Left lung (tissue), 10 donors: Measurements from ENCODE around the gene PSMD11. TPM values are rescaled to one million over a fixed set of nuclear protein-coding genes. Genes with fewer than 3 reads are reported as not detected.

Experiments used
- ATAC-seq: fragments of 200-7000 bp; cut with Tn5 transposase; one replicate; pipeline ENCODE4 v1.9.1; 2020; ENCODE audit warnings: moderate library complexity
- DNase-seq, 4 donors: peaks; one replicate each; pipeline ENCODE4 v3.0.0-alpha.2; 2013 to 2020
- H3K27ac ChIP-seq, 2 donors: fragments of 200-600 bp; sonication (generic) in 1 of 2; one replicate each; pipeline versions ENCODE4 v1.5.0 to v1.8.0; 2020 to 2021
- H3K27me3 ChIP-seq, 2 donors: fragments of 200-600 bp; sonication (generic) in 1 of 2; one replicate each; pipeline versions ENCODE4 v1.5.0 to v1.8.0; 2020 to 2021
- H3K36me3 ChIP-seq, 2 donors: fragments of 200-600 bp; sonication (generic) in 1 of 2; one replicate each; pipeline versions ENCODE4 v1.5.0 to v1.8.0; 2020 to 2021
- H3K4me1 ChIP-seq, 2 donors: fragments of 200-600 bp; one replicate each; pipeline ENCODE4 v1.8.0; 2021
- H3K4me3 ChIP-seq, 2 donors: fragments of 200-600 bp; sonication (generic) in 1 of 2; one replicate each; pipeline versions ENCODE4 v1.5.0 to v1.8.0; 2020 to 2021; ENCODE audit warnings: mild to moderate bottlenecking in 1 of 2
- H3K9me3 ChIP-seq, 2 donors: fragments of 200-600 bp; sonication (generic) in 1 of 2; one replicate each; pipeline versions ENCODE4 v1.5.0 to v1.8.0; 2020 to 2021
- intact Hi-C, 2 donors: fragments of 100-400 bp; cut with DNase I; formaldehyde crosslinking; loops; one replicate each; pipeline versions ENCODE4 v1.11.2 to v1.14.2; 2022
- polyA plus RNA-seq, 6 donors: library from polyadenylated mRNA; unstranded; fragments of 120-200 nt; gene quantifications; one replicate each; pipeline ENCODE4 v1.2.1, GENCODE V29; 2013; ENCODE audit not compliant: insufficient read length in 6 of 6
- total RNA-seq, 2 donors: library from RNA; stranded (reverse); fragmentation: NEBNext Ultra II Directional; extraction: Animal tissue kit (Norgen Biotek cat#: 25700); gene quantifications; one replicate each; pipeline ENCODE4 v1.2.1, GENCODE V29; 2021
- TF ChIP-seq, protein P1 (sequence below), 2 donors: fragments of 200-600 bp; sonication (generic) in 1 of 2; IDR thresholded peaks; one replicate each; pipeline versions ENCODE4 v1.5.0 to v1.8.0; 2021; ENCODE audit warnings: antibody characterized with exemption in 2 of 2
- donor health status: DM: no; HTN: yes; CAD: no.
- donor health status: DM: no; HTN: no; CAD: no.

Gene PSMD11
- total and polyA plus RNA-seq, 8 donors, result 67.4 to 115 (median 82.8) TPM

DNA sequence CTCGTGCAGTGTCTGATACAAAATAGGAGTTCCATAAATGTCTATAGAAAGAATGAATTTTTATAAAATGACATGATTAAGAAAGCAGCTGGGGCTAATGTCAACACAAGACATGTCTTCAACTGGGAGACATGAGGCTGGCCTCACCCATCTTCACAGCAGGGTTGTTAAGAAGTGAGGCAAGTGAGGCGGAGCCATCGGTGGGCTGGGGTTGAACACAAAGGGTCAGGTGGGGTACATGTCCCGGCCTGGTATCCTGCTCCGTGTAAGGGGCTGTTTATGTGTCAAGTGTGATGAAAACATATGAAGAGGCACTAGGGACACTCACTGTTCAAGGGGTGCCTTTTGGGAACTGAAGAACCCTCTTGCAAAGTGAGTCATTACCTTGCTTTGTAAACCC is 64.6 kb downstream of the PSMD11 start:
- Histone ChIP-seq H3K4me3 (no peak overlapping the region), H3K36me3 (no peaks in the 10 kb centered on the region), H3K9me3 (no peaks in the 10 kb centered on the region), H3K4me1 (peaks cover 4 to 15% of the 10 kb centered on the region in 2 donors), H3K27me3 (no peaks in the 10 kb centered on the region), H3K27ac (no peak overlapping the region)
- intact Hi-C loops, result no loop called here
- ATAC-seq (no peak), DNase-seq (no peak)
- TF ChIP-seq, protein P1, sequence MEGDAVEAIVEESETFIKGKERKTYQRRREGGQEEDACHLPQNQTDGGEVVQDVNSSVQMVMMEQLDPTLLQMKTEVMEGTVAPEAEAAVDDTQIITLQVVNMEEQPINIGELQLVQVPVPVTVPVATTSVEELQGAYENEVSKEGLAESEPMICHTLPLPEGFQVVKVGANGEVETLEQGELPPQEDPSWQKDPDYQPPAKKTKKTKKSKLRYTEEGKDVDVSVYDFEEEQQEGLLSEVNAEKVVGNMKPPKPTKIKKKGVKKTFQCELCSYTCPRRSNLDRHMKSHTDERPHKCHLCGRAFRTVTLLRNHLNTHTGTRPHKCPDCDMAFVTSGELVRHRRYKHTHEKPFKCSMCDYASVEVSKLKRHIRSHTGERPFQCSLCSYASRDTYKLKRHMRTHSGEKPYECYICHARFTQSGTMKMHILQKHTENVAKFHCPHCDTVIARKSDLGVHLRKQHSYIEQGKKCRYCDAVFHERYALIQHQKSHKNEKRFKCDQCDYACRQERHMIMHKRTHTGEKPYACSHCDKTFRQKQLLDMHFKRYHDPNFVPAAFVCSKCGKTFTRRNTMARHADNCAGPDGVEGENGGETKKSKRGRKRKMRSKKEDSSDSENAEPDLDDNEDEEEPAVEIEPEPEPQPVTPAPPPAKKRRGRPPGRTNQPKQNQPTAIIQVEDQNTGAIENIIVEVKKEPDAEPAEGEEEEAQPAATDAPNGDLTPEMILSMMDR (IDR thresholded peaks at IDR 0.05), result no peak

DNA sequence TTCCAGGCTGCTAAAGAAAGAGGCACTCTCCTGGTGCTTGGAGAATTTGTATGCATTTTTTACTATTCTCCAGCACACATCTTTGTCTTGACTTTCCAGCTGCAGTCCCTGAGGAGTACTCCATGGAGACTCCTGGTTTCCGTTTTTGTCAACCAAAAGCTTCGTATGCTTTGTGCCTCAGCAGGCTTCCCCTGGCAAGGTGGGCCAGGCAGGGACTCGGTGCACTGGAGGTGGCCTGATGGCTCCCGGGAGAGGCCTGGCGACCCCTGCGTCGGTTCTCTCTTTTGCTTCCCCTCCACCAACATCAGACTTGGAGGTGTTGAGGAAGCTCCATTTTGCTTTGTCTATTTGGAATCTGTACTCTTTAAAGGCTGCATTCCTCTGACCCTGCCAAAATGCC is 66.2 kb downstream of the PSMD11 start:
- TF ChIP-seq, protein P1 (IDR thresholded peaks at IDR 0.05), result no peak
- Histone ChIP-seq H3K36me3 (no peaks in the 10 kb centered on the region), H3K4me3 (no peak overlapping the region), H3K4me1 (no peaks in the 10 kb centered on the region), H3K27ac (no peak overlapping the region), H3K27me3 (no peaks in the 10 kb centered on the region), H3K9me3 (no peaks in the 10 kb centered on the region)
- no peak for ATAC-seq
- DNase-seq, result no peak
- intact Hi-C loops, result no loop called here

DNA sequence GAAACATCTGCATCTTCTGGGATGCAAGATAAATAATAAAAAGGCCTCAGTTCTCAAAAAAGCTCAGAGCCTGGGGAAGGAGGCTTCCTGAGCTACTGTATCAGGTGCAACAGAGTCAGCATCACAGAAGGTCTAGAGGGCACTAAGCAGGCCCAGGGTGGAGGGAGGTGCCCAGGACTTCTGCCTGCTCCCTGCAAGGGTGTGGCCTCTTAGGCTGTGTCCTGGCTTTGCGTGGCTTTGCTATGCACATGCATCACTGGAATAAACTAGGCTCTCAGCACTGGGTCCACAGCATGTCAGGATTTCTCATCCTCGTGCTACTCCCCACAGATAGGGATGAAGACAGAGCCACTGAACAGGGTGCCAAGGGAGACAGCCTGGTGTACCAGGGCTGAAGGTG is 68.0 kb downstream of the PSMD11 start:
- no peak for ATAC-seq
- Histone ChIP-seq H3K4me1 (no peaks in the 10 kb centered on the region), H3K27me3 (peaks cover 0 to under 1% of the 10 kb centered on the region in 2 donors), H3K4me3 (no peak overlapping the region), H3K27ac (no peak overlapping the region), H3K9me3 (no peaks in the 10 kb centered on the region), H3K36me3 (no peaks in the 10 kb centered on the region)
- TF ChIP-seq, protein P1 (IDR thresholded peaks at IDR 0.05), result no peak
- DNase-seq, result no peak
- intact Hi-C loops, result no loop called here

DNA sequence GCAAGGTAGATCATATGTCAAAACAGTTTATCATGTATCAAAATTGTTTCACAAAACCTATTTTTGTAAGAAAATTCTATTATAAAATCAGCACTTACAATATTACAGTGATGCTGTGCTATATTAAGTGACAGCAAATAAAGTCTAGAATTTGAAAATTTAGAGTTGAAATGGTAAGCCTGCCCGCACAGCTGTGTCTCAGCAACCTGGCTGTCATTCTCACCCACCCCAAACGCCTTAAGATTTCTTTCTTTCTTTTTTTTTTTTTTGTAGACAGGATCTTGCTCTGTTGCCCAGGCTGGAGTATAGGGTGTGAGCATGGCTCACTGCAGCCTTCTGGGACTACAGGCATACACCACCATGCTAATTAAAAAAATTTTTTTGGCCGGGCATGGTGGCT is 69.3 kb downstream of the PSMD11 start:
- intact Hi-C loops, result no loop called here
- TF ChIP-seq, protein P1 (IDR thresholded peaks at IDR 0.05), result no peak
- no peak overlapping the region for H3K4me3 ChIP-seq
- no peaks in the 10 kb centered on the region for H3K9me3 ChIP-seq
- no peak overlapping the region for H3K27ac ChIP-seq
- ATAC-seq, result no peak
- H3K36me3 ChIP-seq, result no peaks in the 10 kb centered on the region
- peaks cover 0 to 2% of the 10 kb centered on the region in 2 donors for H3K4me1 ChIP-seq
- DNase-seq, result no peak
- peaks cover 0 to 13% of the 10 kb centered on the region in 2 donors for H3K27me3 ChIP-seq

DNA sequence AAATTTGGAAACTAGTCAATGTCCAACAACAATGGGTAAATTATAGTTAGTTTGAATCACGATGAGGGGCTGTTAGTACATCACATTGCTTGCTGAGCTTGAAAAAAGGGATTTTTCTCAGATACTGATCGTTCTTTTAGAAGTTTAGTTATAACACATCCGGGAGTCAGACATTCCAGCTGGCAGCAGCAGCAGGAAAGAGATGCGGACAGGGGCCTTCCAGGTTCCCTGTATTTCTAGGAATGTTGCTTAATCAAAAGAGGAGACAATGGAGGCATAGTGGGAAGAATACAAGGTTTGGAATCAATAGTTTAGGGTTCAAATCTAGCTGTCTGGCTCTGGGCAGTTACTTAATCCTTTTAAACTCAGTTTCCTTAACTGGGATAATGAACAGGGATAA is 70.3 kb downstream of the PSMD11 start:
- Histone ChIP-seq H3K4me3 (no peak overlapping the region), H3K9me3 (no peaks in the 10 kb centered on the region), H3K27me3 (peaks cover 0 to 23% of the 10 kb centered on the region in 2 donors), H3K36me3 (no peaks in the 10 kb centered on the region), H3K4me1 (peaks cover under 1 to 12% of the 10 kb centered on the region in 2 donors), H3K27ac (no peak overlapping the region)
- DNase-seq, result no peak
- ATAC-seq, result no peak
- intact Hi-C loops, result no loop called here
- TF ChIP-seq, protein P1 (IDR thresholded peaks at IDR 0.05), result no peak
